Vagina (tissue), 2 donors: ENCODE data around the gene TSPAN14.

Source experiments
- POLR2A ChIP-seq, 2 donors: fragments of 450-650 bp; IDR thresholded peaks; one replicate each; pipeline ENCODE4 v1.6.1; 2017; ENCODE audit warnings: antibody characterized with exemption in 2 of 2, mild to moderate bottlenecking in 2 of 2, moderate library complexity in 2 of 2
- POLR2AphosphoS5 ChIP-seq, 2 donors: sonication (generic); formaldehyde crosslinking; IDR thresholded peaks; one replicate each; pipeline ENCODE4 v1.9.0; 2017; ENCODE audit warnings: antibody characterized with exemption in 2 of 2, mild to moderate bottlenecking in 2 of 2, low read depth in 1 of 2; ENCODE audit not compliant: insufficient read depth in 1 of 2
- TF ChIP-seq, protein P1 (sequence below), 3 experiments: fragments of 450-650 bp in 2 of 3; fragments of 200-600 bp in 1 of 3; sonication (generic) in 1 of 3; IDR thresholded peaks; one replicate each; pipeline ENCODE4 v1.5.1; 2017 to 2019; ENCODE audit warnings: antibody characterized with exemption in 3 of 3, mild to moderate bottlenecking in 2 of 3, moderate library complexity in 2 of 3

DNA sequence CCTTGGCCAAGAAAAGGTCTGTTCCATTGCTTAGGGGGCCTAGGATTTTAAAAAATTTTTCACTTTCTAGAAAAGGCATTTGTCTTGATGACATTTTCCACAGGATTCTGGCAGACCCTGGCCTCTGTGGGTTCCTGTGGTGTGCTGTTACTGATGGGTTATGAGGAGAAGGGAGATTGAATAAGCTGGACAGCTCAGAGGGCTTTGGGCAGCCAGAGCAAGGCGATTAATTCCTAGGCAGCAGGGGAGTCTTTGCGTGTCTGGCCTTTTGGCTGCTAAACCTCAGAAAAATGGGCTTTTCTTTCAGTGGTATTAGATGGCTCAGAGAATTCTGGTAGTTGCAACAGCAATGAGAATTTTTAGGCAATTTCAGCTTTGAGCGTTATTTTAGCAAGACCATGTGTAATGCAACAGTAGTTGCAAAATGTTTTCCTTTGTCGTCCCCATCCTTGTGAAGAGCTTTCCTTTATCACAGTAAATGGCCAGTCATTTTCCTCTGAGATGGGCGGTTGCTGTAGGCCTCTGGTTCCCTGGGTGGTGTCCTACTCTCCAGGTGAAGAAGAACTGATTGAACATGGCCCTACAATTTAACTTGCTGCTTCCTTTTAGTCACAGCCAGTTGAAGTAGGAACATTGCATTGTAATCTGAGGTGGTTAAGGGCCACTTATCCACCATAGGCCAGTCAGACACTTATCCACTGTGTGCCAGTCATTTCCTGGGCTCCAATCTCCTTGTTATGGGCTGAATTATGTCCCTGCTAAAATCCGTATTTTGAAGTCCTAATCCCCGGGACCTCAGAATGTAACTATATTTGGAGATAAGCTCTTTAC lies 126.7 kb downstream of the TSPAN14 start:
- no peak for TF ChIP-seq POLR2A (IDR thresholded peaks at IDR 0.05)
- TF ChIP-seq, protein P1, sequence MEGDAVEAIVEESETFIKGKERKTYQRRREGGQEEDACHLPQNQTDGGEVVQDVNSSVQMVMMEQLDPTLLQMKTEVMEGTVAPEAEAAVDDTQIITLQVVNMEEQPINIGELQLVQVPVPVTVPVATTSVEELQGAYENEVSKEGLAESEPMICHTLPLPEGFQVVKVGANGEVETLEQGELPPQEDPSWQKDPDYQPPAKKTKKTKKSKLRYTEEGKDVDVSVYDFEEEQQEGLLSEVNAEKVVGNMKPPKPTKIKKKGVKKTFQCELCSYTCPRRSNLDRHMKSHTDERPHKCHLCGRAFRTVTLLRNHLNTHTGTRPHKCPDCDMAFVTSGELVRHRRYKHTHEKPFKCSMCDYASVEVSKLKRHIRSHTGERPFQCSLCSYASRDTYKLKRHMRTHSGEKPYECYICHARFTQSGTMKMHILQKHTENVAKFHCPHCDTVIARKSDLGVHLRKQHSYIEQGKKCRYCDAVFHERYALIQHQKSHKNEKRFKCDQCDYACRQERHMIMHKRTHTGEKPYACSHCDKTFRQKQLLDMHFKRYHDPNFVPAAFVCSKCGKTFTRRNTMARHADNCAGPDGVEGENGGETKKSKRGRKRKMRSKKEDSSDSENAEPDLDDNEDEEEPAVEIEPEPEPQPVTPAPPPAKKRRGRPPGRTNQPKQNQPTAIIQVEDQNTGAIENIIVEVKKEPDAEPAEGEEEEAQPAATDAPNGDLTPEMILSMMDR (IDR thresholded peaks at IDR 0.05): no peak
- TF ChIP-seq POLR2AphosphoS5 (IDR thresholded peaks at IDR 0.05; ENCODE audit: insufficient read depth in 1 of 2, low read depth in 1 of 2): no peak
